SK-N-SH (cell line): ENCODE results near the gene SOCS3. TPM values are rescaled to one million over a fixed set of nuclear protein-coding genes. Genes with fewer than 3 reads are reported as not detected.

Experiments used
- CTCF ChIA-PET: fragments of 300-600, 350-600 bp; formaldehyde crosslinking; extraction: SDS; loops from one replicate; lab custom pipeline; 2021; lab: Yijun Ruan, JAX
- POLR2A ChIA-PET: fragments of 350-600 bp; sonication (Branson Sonifier 250); formaldehyde crosslinking; extraction: SDS; loops from one replicate; lab custom pipeline; 2020; ENCODE audit warnings: antibody characterized with exemption, inconsistent platforms; lab: Yijun Ruan, JAX
- DNase-seq: peaks from one replicate; pipeline ENCODE4 v3.0.0; 2012
- H2AFZ ChIP-seq: fragments of 200-600 bp; sonication (generic); 2 replicates; pipeline ENCODE4 v1.8.1; 2016; ENCODE audit warnings: antibody characterized with exemption, mild to moderate bottlenecking, low read depth
- H3F3A ChIP-seq: fragments of 200-600 bp; sonication (generic); replicated peaks from 2 replicates; pipeline ENCODE3; 2016; ENCODE audit warnings: antibody characterized with exemption, mild to moderate bottlenecking; ENCODE audit not compliant: insufficient read depth
- H3K27ac ChIP-seq, 2 experiments: fragments of 200-500 bp in 1 of 2; fragments of 200-600 bp in 1 of 2; sonication (Bioruptor generic) in 1 of 2; sonication (generic), shearing (Covaris generic) in 1 of 2; 2 replicates each; pipeline versions ENCODE4 v1.5.1 to v1.6.1; 2014 to 2016; ENCODE audit warnings: low read depth in 2 of 2, inconsistent platforms in 1 of 2, low read length in 1 of 2, mild to moderate bottlenecking in 1 of 2, mixed read lengths in 1 of 2
- H3K27me3 ChIP-seq: fragments of 200-600 bp; sonication (generic), shearing (Covaris generic); 2 replicates; pipeline ENCODE4 v1.6.1; 2016; ENCODE audit warnings: mixed run types; ENCODE audit not compliant: insufficient read depth
- H3K36me3 ChIP-seq, 2 experiments: fragments of 200-500 bp in 1 of 2; fragments of 200-600 bp in 1 of 2; sonication (Bioruptor generic) in 1 of 2; sonication (generic) in 1 of 2; replicated peaks in 1 of 2; 2 replicates each; pipeline versions ENCODE3 to v1.5.1; 2014 to 2016; ENCODE audit warnings: low read length in 1 of 2, mild to moderate bottlenecking in 1 of 2; ENCODE audit not compliant: insufficient read depth in 2 of 2, control insufficient read depth in 1 of 2
- H3K4me1 ChIP-seq, 2 experiments: fragments of 200-500 bp in 1 of 2; fragments of 200-600 bp in 1 of 2; sonication (Bioruptor generic) in 1 of 2; sonication (generic), shearing (Covaris generic) in 1 of 2; 2 replicates each; pipeline versions ENCODE4 v1.5.1 to v1.6.1; 2014 to 2016; ENCODE audit warnings: low read depth in 1 of 2, low read length in 1 of 2, mixed run types in 1 of 2; ENCODE audit not compliant: insufficient read depth in 2 of 2, control insufficient read depth in 1 of 2
- H3K4me2 ChIP-seq: fragments of 200-600 bp; sonication (generic), shearing (Covaris generic); 2 replicates; pipeline ENCODE4 v1.6.1; 2017; ENCODE audit warnings: mixed run types
- H3K4me3 ChIP-seq, 2 experiments: fragments of 200-500 bp in 1 of 2; fragments of 200-600 bp in 1 of 2; sonication (Bioruptor generic) in 1 of 2; sonication (generic), shearing (Covaris generic) in 1 of 2; 2 replicates each; pipeline versions ENCODE4 v1.5.1 to v1.8.1; 2014 to 2016; ENCODE audit warnings: low read depth in 2 of 2, inconsistent platforms in 1 of 2, low read length in 1 of 2, mild to moderate bottlenecking in 1 of 2, mixed read lengths in 1 of 2, moderate library complexity in 1 of 2
- H3K79me2 ChIP-seq: fragments of 200-600 bp; sonication (generic); 2 replicates; pipeline ENCODE4 v1.8.1; 2017; ENCODE audit warnings: mild to moderate bottlenecking; ENCODE audit not compliant: insufficient read depth
- H3K9ac ChIP-seq: fragments of 200-600 bp; sonication (generic); 2 replicates; pipeline ENCODE4 v1.6.1; 2017; ENCODE audit warnings: mixed run types
- H3K9me2 ChIP-seq: fragments of 200-600 bp; sonication (generic); 2 replicates; pipeline ENCODE4 v1.6.1; 2017; ENCODE audit warnings: mixed run types
- H3K9me3 ChIP-seq: fragments of 200-600 bp; sonication (generic); 2 replicates; pipeline ENCODE4 v1.6.1; 2017; ENCODE audit warnings: mixed run types, mild to moderate bottlenecking, moderate library complexity
- H4K20me1 ChIP-seq: fragments of 200-600 bp; sonication (generic); 2 replicates; pipeline ENCODE4 v1.6.1; 2017; ENCODE audit warnings: mild to moderate bottlenecking, mixed run types; ENCODE audit not compliant: insufficient read depth
- FOXM1 ChIP-seq: IDR thresholded peaks from 2 replicates; pipeline ENCODE4 v1.4.0; 2012; ENCODE audit warnings: low read depth, mild to moderate bottlenecking
- GABPA ChIP-seq: IDR thresholded peaks from 2 replicates; pipeline ENCODE4 v1.4.0; 2012; ENCODE audit warnings: low read depth, mild to moderate bottlenecking
- GATA2 ChIP-seq: sonication (generic); formaldehyde crosslinking; IDR thresholded peaks from 2 replicates; pipeline ENCODE4 v1.5.0; 2020; ENCODE audit warnings: mild to moderate bottlenecking, missing genetic modification reagents
- MXI1 ChIP-seq: IDR thresholded peaks from 2 replicates; pipeline ENCODE4 v1.6.1; 2012; ENCODE audit warnings: mild to moderate bottlenecking, low read depth, low read length, improper control_type of control experiment
- NFIC ChIP-seq: IDR thresholded peaks from 2 replicates; pipeline ENCODE4 v1.4.0; 2012; ENCODE audit warnings: borderline replicate concordance
- SIN3A ChIP-seq: IDR thresholded peaks from 2 replicates; pipeline ENCODE4 v1.6.1; 2012; ENCODE audit warnings: low read depth, mild to moderate bottlenecking, low read length, moderate library complexity, borderline replicate concordance
- TCF12 ChIP-seq: IDR thresholded peaks from 2 replicates; pipeline ENCODE4 v1.4.0; 2012
- TEAD4 ChIP-seq: IDR thresholded peaks from 2 replicates; pipeline ENCODE4 v1.4.0; 2012; ENCODE audit warnings: mild to moderate bottlenecking, borderline replicate concordance; ENCODE audit not compliant: insufficient read depth
- WGBS: methylation state at CpG from one replicate; pipeline ENCODE4 v1.1.6; 2017; ENCODE audit warnings: low lambda C conversion rate; 5-methylcytosine and 5-hydroxymethylcytosine counted together
- polyA plus RNA-seq, 3 experiments: library from polyadenylated mRNA; depleted of rRNA; stranded (reverse); fragments of >200 nt; gene quantifications; 2 replicates each; pipeline ENCODE4 v1.2.3, GENCODE V29; 2012
- TF ChIP-seq, protein P1 (sequence below): IDR thresholded peaks from 2 replicates; pipeline ENCODE4 v1.4.0; 2012; ENCODE audit warnings: low read depth, borderline replicate concordance
- TF ChIP-seq, protein P2 (sequence below): IDR thresholded peaks from 2 replicates; pipeline ENCODE4 v1.6.1; 2012; ENCODE audit warnings: mild to moderate bottlenecking, low read depth, low read length, moderate library complexity
- TF ChIP-seq, protein P3 (sequence below): IDR thresholded peaks from 2 replicates; pipeline ENCODE4 v1.4.0; 2012; ENCODE audit warnings: low read depth

The SOCS3 gene
- polyA plus RNA-seq, 1 of the 3 experiments (the other 2 are of a cell fraction) = 24.9 TPM

DNA sequence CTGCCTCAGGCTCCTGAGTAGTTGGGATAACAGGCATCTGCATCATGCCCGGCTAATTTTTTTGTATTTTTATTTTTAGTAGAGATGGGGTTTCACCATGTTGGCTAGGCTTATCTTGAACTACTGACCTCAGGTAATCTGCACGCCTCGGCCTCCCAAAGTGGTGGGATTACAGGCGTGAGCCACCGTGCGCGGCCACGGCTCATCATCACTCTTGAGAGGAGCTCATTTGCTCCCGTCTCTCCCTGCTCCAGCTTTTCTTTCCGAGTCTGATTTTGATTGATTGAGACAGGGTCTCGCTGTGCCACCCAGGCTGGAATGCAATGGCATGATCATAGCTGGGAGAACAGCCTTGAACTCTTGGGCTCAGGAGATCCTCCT, 31.2 kb upstream of the SOCS3 start:
- Histone ChIP-seq H3F3A (peaks cover 31% of the 10 kb centered on the region), H3K4me3 (no peak overlapping the region), H4K20me1 (peaks cover 96% of the 10 kb centered on the region), H3K36me3 (peaks cover 9 to 12% of the 10 kb centered on the region in 2 experiments), H2AFZ (no peak overlapping the region), H3K79me2 (peaks cover 100% of the 10 kb centered on the region), H3K27me3 (no peaks in the 10 kb centered on the region), H3K4me2 (peak overlapping the region; percentile 61), H3K4me1 (peaks cover 10 to 30% of the 10 kb centered on the region in 2 experiments; a peak in 3 of 4 replicates), H3K9ac (peak overlapping the region; percentile 29; the same call in 1 of the 2 replicates), H3K9me2 (no peaks in the 10 kb centered on the region), H3K27ac (peak overlapping the region in 1 of 2 experiments; percentile 71; a peak in 2 of 4 replicates), H3K9me3 (no peaks in the 10 kb centered on the region)
- 93% methylated on average over 11 of the region's 11 CpGs for WGBS
- no peak for TF ChIP-seq GABPA
- TF ChIP-seq GATA2 (CRISPR knock-in tag) = no peak
- TF ChIP-seq MXI1 = no peak
- no peak for TF ChIP-seq TEAD4
- no peak for TF ChIP-seq SIN3A
- TF ChIP-seq TCF12 = no peak
- TF ChIP-seq, protein P1, sequence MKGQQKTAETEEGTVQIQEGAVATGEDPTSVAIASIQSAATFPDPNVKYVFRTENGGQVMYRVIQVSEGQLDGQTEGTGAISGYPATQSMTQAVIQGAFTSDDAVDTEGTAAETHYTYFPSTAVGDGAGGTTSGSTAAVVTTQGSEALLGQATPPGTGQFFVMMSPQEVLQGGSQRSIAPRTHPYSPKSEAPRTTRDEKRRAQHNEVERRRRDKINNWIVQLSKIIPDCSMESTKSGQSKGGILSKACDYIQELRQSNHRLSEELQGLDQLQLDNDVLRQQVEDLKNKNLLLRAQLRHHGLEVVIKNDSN = no peak
- TF ChIP-seq FOXM1 = no peak
- TF ChIP-seq, protein P2, sequence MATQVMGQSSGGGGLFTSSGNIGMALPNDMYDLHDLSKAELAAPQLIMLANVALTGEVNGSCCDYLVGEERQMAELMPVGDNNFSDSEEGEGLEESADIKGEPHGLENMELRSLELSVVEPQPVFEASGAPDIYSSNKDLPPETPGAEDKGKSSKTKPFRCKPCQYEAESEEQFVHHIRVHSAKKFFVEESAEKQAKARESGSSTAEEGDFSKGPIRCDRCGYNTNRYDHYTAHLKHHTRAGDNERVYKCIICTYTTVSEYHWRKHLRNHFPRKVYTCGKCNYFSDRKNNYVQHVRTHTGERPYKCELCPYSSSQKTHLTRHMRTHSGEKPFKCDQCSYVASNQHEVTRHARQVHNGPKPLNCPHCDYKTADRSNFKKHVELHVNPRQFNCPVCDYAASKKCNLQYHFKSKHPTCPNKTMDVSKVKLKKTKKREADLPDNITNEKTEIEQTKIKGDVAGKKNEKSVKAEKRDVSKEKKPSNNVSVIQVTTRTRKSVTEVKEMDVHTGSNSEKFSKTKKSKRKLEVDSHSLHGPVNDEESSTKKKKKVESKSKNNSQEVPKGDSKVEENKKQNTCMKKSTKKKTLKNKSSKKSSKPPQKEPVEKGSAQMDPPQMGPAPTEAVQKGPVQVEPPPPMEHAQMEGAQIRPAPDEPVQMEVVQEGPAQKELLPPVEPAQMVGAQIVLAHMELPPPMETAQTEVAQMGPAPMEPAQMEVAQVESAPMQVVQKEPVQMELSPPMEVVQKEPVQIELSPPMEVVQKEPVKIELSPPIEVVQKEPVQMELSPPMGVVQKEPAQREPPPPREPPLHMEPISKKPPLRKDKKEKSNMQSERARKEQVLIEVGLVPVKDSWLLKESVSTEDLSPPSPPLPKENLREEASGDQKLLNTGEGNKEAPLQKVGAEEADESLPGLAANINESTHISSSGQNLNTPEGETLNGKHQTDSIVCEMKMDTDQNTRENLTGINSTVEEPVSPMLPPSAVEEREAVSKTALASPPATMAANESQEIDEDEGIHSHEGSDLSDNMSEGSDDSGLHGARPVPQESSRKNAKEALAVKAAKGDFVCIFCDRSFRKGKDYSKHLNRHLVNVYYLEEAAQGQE = no peak
- no peak for TF ChIP-seq NFIC
- TF ChIP-seq, protein P3, sequence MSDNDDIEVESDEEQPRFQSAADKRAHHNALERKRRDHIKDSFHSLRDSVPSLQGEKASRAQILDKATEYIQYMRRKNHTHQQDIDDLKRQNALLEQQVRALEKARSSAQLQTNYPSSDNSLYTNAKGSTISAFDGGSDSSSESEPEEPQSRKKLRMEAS = no peak
- ChIA-PET CTCF (interaction anchor here (0.8 to 4.0 kb wide), 8 partner anchors 11 to 31 kb away, joined by 3 to 32 read pairs (median 7); partner anchors contain the start of gene SOCS3), POLR2A (no interaction called here)
- DNase-seq = no peak
